Measurements from ENCODE around the gene ACCS. TPM values are rescaled to one million over a fixed set of nuclear protein-coding genes. Genes with fewer than 3 reads are reported as not detected.

The ACCS gene
- total RNA-seq, 1 experiment from 2014 or later = 13.9 TPM

- POLR2A ChIA-PET = no interaction called here
- no peak for TF ChIP-seq ZNF512 (CRISPR knock-in tag; IDR thresholded peaks at IDR 0.05; ENCODE audit: borderline replicate concordance)
- no peak for TF ChIP-seq ZNF138 (CRISPR knock-in tag; conservative IDR thresholded peaks at IDR 0.05)
- no peak for TF ChIP-seq SMAD4 (CRISPR knock-in tag; IDR thresholded peaks at IDR 0.05)
- no peak for TF ChIP-seq ELF4 (CRISPR knock-in tag; IDR thresholded peaks at IDR 0.05; ENCODE audit: low read depth)
- no peak for TF ChIP-seq CDX4 (CRISPR knock-in tag; IDR thresholded peaks at IDR 0.05; ENCODE audit: borderline replicate concordance)
- no peak for TF ChIP-seq E2F1 (CRISPR knock-in tag; IDR thresholded peaks at IDR 0.05)
- no peak for TF ChIP-seq PRRX2 (CRISPR knock-in tag; IDR thresholded peaks at IDR 0.05)
- TF ChIP-seq NR3C1 (CRISPR knock-in tag; conservative IDR thresholded peaks at IDR 0.05; ENCODE audit: low read depth) = no peak
- TF ChIP-seq ZBTB43 (CRISPR knock-in tag; IDR thresholded peaks at IDR 0.05) = no peak
- no peak for TF ChIP-seq OVOL2 (CRISPR knock-in tag; IDR thresholded peaks at IDR 0.05; ENCODE audit: borderline replicate concordance)
- TF ChIP-seq ZNF425 (CRISPR knock-in tag; conservative IDR thresholded peaks at IDR 0.05) = no peak
- no peak for TF ChIP-seq JUN (CRISPR knock-in tag; IDR thresholded peaks at IDR 0.05)
- CTCF ChIA-PET = interaction anchor here (0.6 to 3.6 kb wide), 9 partner anchors 9 to 447 kb away, joined by 3 to 21 read pairs (median 4); no protein-coding TSS in a partner anchor
- peak; percentile 19 for ATAC-seq
- no peaks in the 10 kb centered on the region for H3K4me1 Mint-ChIP-seq
- peaks cover 2% of the 10 kb centered on the region for H3K27me3 Mint-ChIP-seq (ENCODE audit: low read depth)
- DNase-seq (ENCODE audit: low spot score) = no peak
- no peak overlapping the region for H3K4me3 Mint-ChIP-seq
- peaks cover 6% of the 10 kb centered on the region for H3K36me3 Mint-ChIP-seq
- H3K9me3 Mint-ChIP-seq = peaks cover 16% of the 10 kb centered on the region
- H3K27ac Mint-ChIP-seq = no peak overlapping the region
Measured at GRCh38 chr11:44037658-44037998, 28.4 kb upstream of the ACCS start.

- Mint-ChIP-seq H3K27ac (no peak overlapping the region), H3K4me3 (no peak overlapping the region), H3K27me3 (ENCODE audit: low read depth) (peaks cover 2% of the 10 kb centered on the region), H3K4me1 (no peaks in the 10 kb centered on the region), H3K36me3 (peaks cover 6% of the 10 kb centered on the region), H3K9me3 (peaks cover 16% of the 10 kb centered on the region)
- POLR2A ChIA-PET = interaction anchor here (1.0 kb wide), 1 partner anchor 30 kb away, joined by 3 read pairs; no protein-coding TSS in a partner anchor
- ATAC-seq = no peak
- CTCF ChIA-PET = interaction anchor here (0.7 to 1.7 kb wide), 5 partner anchors 12 to 779 kb away, joined by 3 to 8 read pairs (median 3); partner anchors contain the start of gene EXT2
- no peak for DNase-seq (ENCODE audit: low spot score)
- TF ChIP-seq ETV6 (CRISPR knock-in tag; IDR thresholded peaks at IDR 0.05) (no peak), MLX (CRISPR knock-in tag; IDR thresholded peaks at IDR 0.05) (no peak), CDX4 (CRISPR knock-in tag; IDR thresholded peaks at IDR 0.05; ENCODE audit: borderline replicate concordance) (no peak), ZNF232 (CRISPR knock-in tag; IDR thresholded peaks at IDR 0.05) (no peak), ZNF512 (CRISPR knock-in tag; IDR thresholded peaks at IDR 0.05; ENCODE audit: borderline replicate concordance) (no peak), ZNF317 (CRISPR knock-in tag; IDR thresholded peaks at IDR 0.05; ENCODE audit: borderline replicate concordance, low read depth) (no peak), CREB1 (CRISPR knock-in tag; IDR thresholded peaks at IDR 0.05) (no peak), RELA (CRISPR knock-in tag; IDR thresholded peaks at IDR 0.05; ENCODE audit: borderline replicate concordance) (no peak), JAZF1 (CRISPR knock-in tag; IDR thresholded peaks at IDR 0.05) (no peak), ZSCAN18 (CRISPR knock-in tag; IDR thresholded peaks at IDR 0.05) (no peak), MYBL2 (CRISPR knock-in tag; IDR thresholded peaks at IDR 0.05) (no peak), E2F1 (CRISPR knock-in tag; IDR thresholded peaks at IDR 0.05) (no peak), ZNF263 (CRISPR knock-in tag; IDR thresholded peaks at IDR 0.05; ENCODE audit: low read depth) (no peak)
Measured at GRCh38 chr11:44043157-44043556, 22.9 kb upstream of the ACCS start.

Measured in WTC11 (cell line).